ENCODE data around the gene GDF15.

DNA sequence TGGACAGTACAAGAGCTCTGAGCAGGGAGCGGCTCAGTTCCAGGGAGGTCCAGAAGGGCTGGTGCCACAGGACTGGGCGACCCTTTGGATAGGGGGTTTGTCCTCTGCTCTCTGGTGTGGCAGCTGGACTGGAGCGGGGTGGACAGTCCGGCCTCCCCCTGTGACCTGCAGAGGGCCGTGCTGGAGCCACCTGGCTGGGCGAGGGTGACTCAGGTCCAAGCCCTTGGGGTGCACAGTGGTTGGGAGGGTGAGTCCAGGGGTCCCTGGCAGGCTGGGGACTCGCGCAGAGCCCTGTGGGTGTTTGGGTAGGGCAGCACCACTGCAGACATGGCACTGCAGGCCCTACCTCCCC is 40.4 kb downstream of the GDF15 start:
- TF ChIP-seq POLR2A (IDR thresholded peaks at IDR 0.05), result no peak
- TF ChIP-seq, protein P1, sequence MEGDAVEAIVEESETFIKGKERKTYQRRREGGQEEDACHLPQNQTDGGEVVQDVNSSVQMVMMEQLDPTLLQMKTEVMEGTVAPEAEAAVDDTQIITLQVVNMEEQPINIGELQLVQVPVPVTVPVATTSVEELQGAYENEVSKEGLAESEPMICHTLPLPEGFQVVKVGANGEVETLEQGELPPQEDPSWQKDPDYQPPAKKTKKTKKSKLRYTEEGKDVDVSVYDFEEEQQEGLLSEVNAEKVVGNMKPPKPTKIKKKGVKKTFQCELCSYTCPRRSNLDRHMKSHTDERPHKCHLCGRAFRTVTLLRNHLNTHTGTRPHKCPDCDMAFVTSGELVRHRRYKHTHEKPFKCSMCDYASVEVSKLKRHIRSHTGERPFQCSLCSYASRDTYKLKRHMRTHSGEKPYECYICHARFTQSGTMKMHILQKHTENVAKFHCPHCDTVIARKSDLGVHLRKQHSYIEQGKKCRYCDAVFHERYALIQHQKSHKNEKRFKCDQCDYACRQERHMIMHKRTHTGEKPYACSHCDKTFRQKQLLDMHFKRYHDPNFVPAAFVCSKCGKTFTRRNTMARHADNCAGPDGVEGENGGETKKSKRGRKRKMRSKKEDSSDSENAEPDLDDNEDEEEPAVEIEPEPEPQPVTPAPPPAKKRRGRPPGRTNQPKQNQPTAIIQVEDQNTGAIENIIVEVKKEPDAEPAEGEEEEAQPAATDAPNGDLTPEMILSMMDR (IDR thresholded peaks at IDR 0.05), result no peak

Measured in adrenal gland (tissue), 5 donors.